HG03135 (cell line): Measurements from ENCODE around the gene RASA4.
A peak's percentile ranks its signal among the peaks of the same experiment; 100 is the strongest.
"Not testable (repeated sequence)": the region's sequence is repeated elsewhere in the genome, so short reads cannot be mapped to it uniquely, and the experiment has no call there.

Experiments
- ATAC-seq: cut with Tn5 transposase; IDR thresholded peaks from one replicate; pipeline ENCODE4 v1.9.1; 2021; ENCODE audit warnings: mild to moderate bottlenecking, moderate library complexity; ENCODE audit not compliant: unreplicated experiment

RASA4 gene

GRCh38 chr7:102616507-102617125 lies at the start of gene RASA4:
TSS of gene RASA4 (minus strand) at chr7:102616756. CDS start at chr7:102616689, 67 bp downstream.
- ATAC-seq = peak; percentile 72

GRCh38 chr7:102664765-102665164 lies 48.2 kb upstream of the RASA4 start:
- ATAC-seq = not testable (repeated sequence)

GRCh38 chr7:102649924-102650323 lies 33.4 kb upstream of the RASA4 start, which contains the start of gene SPDYE2B:
TSS of gene SPDYE2B (plus strand) at chr7:102650319. CDS start at chr7:102652349, 2,030 bp downstream.
- not testable (repeated sequence) for ATAC-seq

- ATAC-seq = not testable (repeated sequence)
Observed at GRCh38 chr7:102647813-102648212, 31.3 kb upstream of the RASA4 start.

- ATAC-seq = not testable (repeated sequence)
Observed at GRCh38 chr7:102643404-102643803, 26.8 kb upstream of the RASA4 start.

GRCh38 chr7:102642691-102643090 lies 26.1 kb upstream of the RASA4 start, which contains the start of gene UPK3BL1:
TSS of gene UPK3BL1 (minus strand) at chr7:102642791. CDS start at chr7:102642741, 50 bp downstream.
- ATAC-seq = not testable (repeated sequence)

- ATAC-seq = not testable (repeated sequence)
Observed at GRCh38 chr7:102638848-102639247, 22.3 kb upstream of the RASA4 start.

- not testable (repeated sequence) for ATAC-seq
Observed at GRCh38 chr7:102636956-102637355, 20.4 kb upstream of the RASA4 start.

- not testable (repeated sequence) for ATAC-seq
Observed at GRCh38 chr7:102635354-102635753, 18.8 kb upstream of the RASA4 start.

- ATAC-seq = not testable (repeated sequence)
Observed at GRCh38 chr7:102634299-102634698, 17.7 kb upstream of the RASA4 start.

- ATAC-seq = not testable (repeated sequence)
Observed at GRCh38 chr7:102630622-102631021, 14.1 kb upstream of the RASA4 start.

- not testable (repeated sequence) for ATAC-seq
Observed at GRCh38 chr7:102627271-102627904, 10.8 kb upstream of the RASA4 start.

GRCh38 chr7:102618122-102618521 lies 1.6 kb upstream of the RASA4 start:
- not testable (repeated sequence) for ATAC-seq

GRCh38 chr7:102615930-102616329 lies 626 bp downstream of the RASA4 start:
- not testable (repeated sequence) for ATAC-seq

- not testable (repeated sequence) for ATAC-seq
Observed at GRCh38 chr7:102614873-102615272, 1.7 kb downstream of the RASA4 start.

- ATAC-seq = peak; percentile 15
Observed at GRCh38 chr7:102614346-102614697, 2.2 kb downstream of the RASA4 start.

- peak; percentile 53 for ATAC-seq
Observed at GRCh38 chr7:102613575-102614345, 2.8 kb downstream of the RASA4 start.

- ATAC-seq = not testable (repeated sequence)
Observed at GRCh38 chr7:102611675-102612325, 4.8 kb downstream of the RASA4 start.

- ATAC-seq = peak; percentile 35
Observed at GRCh38 chr7:102611013-102611674, 5.4 kb downstream of the RASA4 start.

GRCh38 chr7:102610441-102610840 lies 6.1 kb downstream of the RASA4 start:
- ATAC-seq = not testable (repeated sequence)
